ENCODE results near the gene RBM23.

DNA sequence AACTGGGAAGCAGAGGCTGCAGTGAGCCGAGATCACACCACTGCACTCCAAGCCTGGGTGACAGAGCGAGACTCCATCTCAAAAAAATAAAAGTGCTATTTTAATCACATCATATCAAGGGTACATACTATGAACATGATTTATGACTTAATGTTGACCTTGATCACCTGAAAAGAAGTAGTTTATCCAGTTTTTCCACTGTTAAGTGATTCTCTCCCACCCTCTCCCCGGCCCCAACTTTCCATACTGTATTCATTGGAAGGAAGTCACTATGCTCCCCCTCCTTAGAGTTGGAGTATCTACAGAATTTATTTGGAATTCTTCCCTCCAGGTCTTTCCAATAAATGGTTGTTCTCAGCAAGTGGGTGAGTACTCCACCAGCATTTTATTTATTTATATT, 13.2 kb upstream of the RBM23 start:
- TF ChIP-seq, protein P1, sequence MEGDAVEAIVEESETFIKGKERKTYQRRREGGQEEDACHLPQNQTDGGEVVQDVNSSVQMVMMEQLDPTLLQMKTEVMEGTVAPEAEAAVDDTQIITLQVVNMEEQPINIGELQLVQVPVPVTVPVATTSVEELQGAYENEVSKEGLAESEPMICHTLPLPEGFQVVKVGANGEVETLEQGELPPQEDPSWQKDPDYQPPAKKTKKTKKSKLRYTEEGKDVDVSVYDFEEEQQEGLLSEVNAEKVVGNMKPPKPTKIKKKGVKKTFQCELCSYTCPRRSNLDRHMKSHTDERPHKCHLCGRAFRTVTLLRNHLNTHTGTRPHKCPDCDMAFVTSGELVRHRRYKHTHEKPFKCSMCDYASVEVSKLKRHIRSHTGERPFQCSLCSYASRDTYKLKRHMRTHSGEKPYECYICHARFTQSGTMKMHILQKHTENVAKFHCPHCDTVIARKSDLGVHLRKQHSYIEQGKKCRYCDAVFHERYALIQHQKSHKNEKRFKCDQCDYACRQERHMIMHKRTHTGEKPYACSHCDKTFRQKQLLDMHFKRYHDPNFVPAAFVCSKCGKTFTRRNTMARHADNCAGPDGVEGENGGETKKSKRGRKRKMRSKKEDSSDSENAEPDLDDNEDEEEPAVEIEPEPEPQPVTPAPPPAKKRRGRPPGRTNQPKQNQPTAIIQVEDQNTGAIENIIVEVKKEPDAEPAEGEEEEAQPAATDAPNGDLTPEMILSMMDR (IDR thresholded peaks at IDR 0.05): no peak
- TF ChIP-seq POLR2A (IDR thresholded peaks at IDR 0.05): no peak

All from prostate gland (tissue), 2 donors.